ENCODE measurements around the gene RNGTT. TPM values are rescaled to one million over a fixed set of nuclear protein-coding genes. Genes with fewer than 3 reads are reported as not detected.

RNGTT gene
- total and polyA plus RNA-seq, 2 donors, result 11.2 to 23.2 TPM

DNA sequence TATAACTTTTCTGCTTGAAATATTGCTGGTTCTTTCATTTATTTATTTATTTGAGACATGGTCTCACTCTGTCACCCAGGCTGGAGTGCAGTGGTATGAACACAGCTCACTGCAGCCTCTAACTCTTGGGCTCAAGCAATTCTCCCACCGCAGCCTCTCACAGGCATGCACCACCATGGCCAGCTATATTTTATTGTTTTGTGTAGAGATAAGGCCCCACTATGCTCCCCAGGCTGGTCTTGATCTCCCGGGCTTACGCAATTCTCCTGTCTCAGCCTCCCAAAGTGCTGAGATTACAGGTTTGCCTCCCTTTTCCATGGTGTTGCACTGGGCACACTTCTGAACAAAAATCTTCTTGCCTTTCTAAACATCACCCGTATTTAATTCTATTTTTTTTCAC lies 39.1 kb upstream of the RNGTT start:
- no peak overlapping the region for H3K27ac ChIP-seq (ENCODE audit: low read depth in 1 of 2, low read length in 1 of 2)
- no peak for DNase-seq (ENCODE audit: low read depth in 6 of 9, low spot score in 9 of 9)

GRCh38 chr6:88997327-88997726 lies 33.9 kb upstream of the RNGTT start:
- WGBS, result 74% methylated on average over 4 of the region's 4 CpGs
- Histone ChIP-seq H3K4me3 (ENCODE audit: low read length in 2 of 2) (no peak overlapping the region), H3K36me3 (ENCODE audit: control insufficient read depth in 2 of 2, insufficient read depth in 2 of 2, low read length in 1 of 2) (no peaks in the 10 kb centered on the region), H3K27me3 (ENCODE audit: control insufficient read depth in 2 of 2, insufficient read depth in 1 of 2, low read length in 1 of 2) (no peaks in the 10 kb centered on the region), H3K27ac (ENCODE audit: low read depth in 1 of 2, low read length in 1 of 2) (no peak overlapping the region), H3K4me1 (ENCODE audit: control insufficient read depth in 2 of 2, insufficient read depth in 2 of 2, low read length in 2 of 2) (peaks cover 0 to 9% of the 10 kb centered on the region in 2 donors), H3K9me3 (ENCODE audit: control insufficient read depth in 2 of 2, insufficient read depth in 1 of 2, low read length in 1 of 2) (no peaks in the 10 kb centered on the region)
- no peak for DNase-seq (ENCODE audit: low read depth in 6 of 9, low spot score in 9 of 9)

More for the DNA sequence above, 39.1 kb upstream of the RNGTT start:
- Histone ChIP-seq H3K36me3 (ENCODE audit: control insufficient read depth in 2 of 2, insufficient read depth in 2 of 2, low read length in 1 of 2) (no peaks in the 10 kb centered on the region), H3K9me3 (ENCODE audit: control insufficient read depth in 2 of 2, insufficient read depth in 1 of 2, low read length in 1 of 2) (no peaks in the 10 kb centered on the region), H3K4me3 (ENCODE audit: low read length in 2 of 2) (no peak overlapping the region), H3K27me3 (ENCODE audit: control insufficient read depth in 2 of 2, insufficient read depth in 1 of 2, low read length in 1 of 2) (no peaks in the 10 kb centered on the region), H3K4me1 (ENCODE audit: control insufficient read depth in 2 of 2, insufficient read depth in 2 of 2, low read length in 2 of 2) (peaks cover 0 to under 1% of the 10 kb centered on the region in 2 donors)
- over 99% methylated on average over 4 of the region's 4 CpGs for WGBS

GRCh38 chr6:88992741-88993552 lies 29.5 kb upstream of the RNGTT start:
- WGBS, result 96% methylated on average over 1 of the region's 1 CpG
- no peaks in the 10 kb centered on the region for H3K27me3 ChIP-seq (ENCODE audit: control insufficient read depth in 2 of 2, insufficient read depth in 1 of 2, low read length in 1 of 2)
- H3K4me3 ChIP-seq (ENCODE audit: low read length in 2 of 2), result no peak overlapping the region
- DNase-seq (ENCODE audit: low read depth in 6 of 9, low spot score in 9 of 9), result no peak
- H3K27ac ChIP-seq (ENCODE audit: low read depth in 1 of 2, low read length in 1 of 2), result no peak overlapping the region
- no peaks in the 10 kb centered on the region for H3K36me3 ChIP-seq (ENCODE audit: control insufficient read depth in 2 of 2, insufficient read depth in 2 of 2, low read length in 1 of 2)
- H3K9me3 ChIP-seq (ENCODE audit: control insufficient read depth in 2 of 2, insufficient read depth in 1 of 2, low read length in 1 of 2), result no peaks in the 10 kb centered on the region
- peaks cover 0 to 9% of the 10 kb centered on the region in 2 donors for H3K4me1 ChIP-seq (ENCODE audit: control insufficient read depth in 2 of 2, insufficient read depth in 2 of 2, low read length in 2 of 2)

GRCh38 chr6:88989215-88989614 lies 25.8 kb upstream of the RNGTT start:
- Histone ChIP-seq H3K4me1 (ENCODE audit: control insufficient read depth in 2 of 2, insufficient read depth in 2 of 2, low read length in 2 of 2) (no peaks in the 10 kb centered on the region), H3K36me3 (ENCODE audit: control insufficient read depth in 2 of 2, insufficient read depth in 2 of 2, low read length in 1 of 2) (no peaks in the 10 kb centered on the region), H3K27ac (ENCODE audit: low read depth in 1 of 2, low read length in 1 of 2) (no peak overlapping the region), H3K4me3 (ENCODE audit: low read length in 2 of 2) (no peak overlapping the region), H3K9me3 (ENCODE audit: control insufficient read depth in 2 of 2, insufficient read depth in 1 of 2, low read length in 1 of 2) (no peaks in the 10 kb centered on the region), H3K27me3 (ENCODE audit: control insufficient read depth in 2 of 2, insufficient read depth in 1 of 2, low read length in 1 of 2) (no peaks in the 10 kb centered on the region)
- WGBS, result 98% methylated on average over 1 of the region's 1 CpG
- no peak for DNase-seq (ENCODE audit: low read depth in 6 of 9, low spot score in 9 of 9)

DNA sequence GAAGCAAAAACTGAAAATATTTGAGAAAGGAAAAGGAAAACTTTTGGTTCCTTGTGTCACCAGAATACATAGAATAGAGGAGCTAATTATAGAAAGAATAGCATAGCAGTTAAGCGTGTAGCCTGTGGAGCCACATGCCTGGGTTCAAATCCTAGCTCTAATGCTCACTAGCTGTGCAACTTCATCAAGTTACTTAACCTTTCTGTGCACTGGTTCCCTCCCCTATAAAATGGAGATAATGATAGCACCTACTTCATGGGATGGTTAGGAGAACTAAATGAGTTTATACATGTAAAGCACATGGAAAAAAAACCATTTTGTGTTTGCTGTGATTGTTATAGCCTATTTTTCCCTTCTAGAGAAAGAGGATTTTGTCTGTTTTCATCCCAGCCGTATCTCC lies 24.5 kb upstream of the RNGTT start:
- DNase-seq (ENCODE audit: low read depth in 6 of 9, low spot score in 9 of 9), result no peak
- Histone ChIP-seq H3K36me3 (ENCODE audit: control insufficient read depth in 2 of 2, insufficient read depth in 2 of 2, low read length in 1 of 2) (no peaks in the 10 kb centered on the region), H3K4me1 (ENCODE audit: control insufficient read depth in 2 of 2, insufficient read depth in 2 of 2, low read length in 2 of 2) (no peaks in the 10 kb centered on the region), H3K27me3 (ENCODE audit: control insufficient read depth in 2 of 2, insufficient read depth in 1 of 2, low read length in 1 of 2) (no peaks in the 10 kb centered on the region), H3K4me3 (ENCODE audit: low read length in 2 of 2) (no peak overlapping the region), H3K27ac (ENCODE audit: low read depth in 1 of 2, low read length in 1 of 2) (no peak overlapping the region), H3K9me3 (ENCODE audit: control insufficient read depth in 2 of 2, insufficient read depth in 1 of 2, low read length in 1 of 2) (no peaks in the 10 kb centered on the region)
- 74% methylated on average over 2 of the region's 2 CpGs for WGBS

- Histone ChIP-seq H3K36me3 (ENCODE audit: control insufficient read depth in 2 of 2, insufficient read depth in 2 of 2, low read length in 1 of 2) (no peaks in the 10 kb centered on the region), H3K27me3 (ENCODE audit: control insufficient read depth in 2 of 2, insufficient read depth in 1 of 2, low read length in 1 of 2) (no peaks in the 10 kb centered on the region), H3K4me3 (ENCODE audit: low read length in 2 of 2) (no peak overlapping the region), H3K27ac (ENCODE audit: low read depth in 1 of 2, low read length in 1 of 2) (no peak overlapping the region), H3K4me1 (ENCODE audit: control insufficient read depth in 2 of 2, insufficient read depth in 2 of 2, low read length in 2 of 2) (no peaks in the 10 kb centered on the region), H3K9me3 (ENCODE audit: control insufficient read depth in 2 of 2, insufficient read depth in 1 of 2, low read length in 1 of 2) (no peaks in the 10 kb centered on the region)
- DNase-seq (ENCODE audit: low read depth in 6 of 9, low spot score in 9 of 9), result no peak
Measured at GRCh38 chr6:88985901-88986300, 22.5 kb upstream of the RNGTT start.

GRCh38 chr6:88984606-88985005 lies 21.2 kb upstream of the RNGTT start:
- WGBS, result 90% methylated on average over 5 of the region's 5 CpGs
- H3K27me3 ChIP-seq (ENCODE audit: control insufficient read depth in 2 of 2, insufficient read depth in 1 of 2, low read length in 1 of 2), result no peaks in the 10 kb centered on the region
- H3K36me3 ChIP-seq (ENCODE audit: control insufficient read depth in 2 of 2, insufficient read depth in 2 of 2, low read length in 1 of 2), result no peaks in the 10 kb centered on the region
- no peak overlapping the region for H3K27ac ChIP-seq (ENCODE audit: low read depth in 1 of 2, low read length in 1 of 2)
- no peak overlapping the region for H3K4me3 ChIP-seq (ENCODE audit: low read length in 2 of 2)
- no peak for DNase-seq (ENCODE audit: low read depth in 6 of 9, low spot score in 9 of 9)
- H3K9me3 ChIP-seq (ENCODE audit: control insufficient read depth in 2 of 2, insufficient read depth in 1 of 2, low read length in 1 of 2), result no peaks in the 10 kb centered on the region
- no peaks in the 10 kb centered on the region for H3K4me1 ChIP-seq (ENCODE audit: control insufficient read depth in 2 of 2, insufficient read depth in 2 of 2, low read length in 2 of 2)

DNA sequence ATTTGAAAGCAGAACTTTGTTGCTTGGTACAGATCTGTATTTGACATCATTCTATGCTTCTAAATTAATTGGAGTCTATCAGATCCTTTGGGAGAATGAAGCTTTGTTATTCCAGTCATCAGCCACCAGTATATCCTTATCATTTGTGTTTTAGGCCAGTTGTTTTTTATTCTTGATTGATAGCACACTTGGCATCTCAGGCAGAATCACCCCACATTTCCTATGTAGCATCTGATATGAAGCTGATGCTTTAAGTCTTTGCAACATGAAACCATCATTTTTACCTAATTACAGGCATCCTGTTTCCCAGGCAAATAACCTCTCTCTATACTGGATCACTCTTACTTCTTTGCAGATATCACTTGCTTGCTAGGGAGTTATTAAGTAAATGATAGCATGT lies 20.7 kb upstream of the RNGTT start:
- H3K4me3 ChIP-seq (ENCODE audit: low read length in 2 of 2), result no peak overlapping the region
- no peak for DNase-seq (ENCODE audit: low read depth in 6 of 9, low spot score in 9 of 9)
- no peaks in the 10 kb centered on the region for H3K36me3 ChIP-seq (ENCODE audit: control insufficient read depth in 2 of 2, insufficient read depth in 2 of 2, low read length in 1 of 2)
- no peaks in the 10 kb centered on the region for H3K9me3 ChIP-seq (ENCODE audit: control insufficient read depth in 2 of 2, insufficient read depth in 1 of 2, low read length in 1 of 2)
- H3K4me1 ChIP-seq (ENCODE audit: control insufficient read depth in 2 of 2, insufficient read depth in 2 of 2, low read length in 2 of 2), result no peaks in the 10 kb centered on the region
- no peak overlapping the region for H3K27ac ChIP-seq (ENCODE audit: low read depth in 1 of 2, low read length in 1 of 2)
- H3K27me3 ChIP-seq (ENCODE audit: control insufficient read depth in 2 of 2, insufficient read depth in 1 of 2, low read length in 1 of 2), result no peaks in the 10 kb centered on the region

DNA sequence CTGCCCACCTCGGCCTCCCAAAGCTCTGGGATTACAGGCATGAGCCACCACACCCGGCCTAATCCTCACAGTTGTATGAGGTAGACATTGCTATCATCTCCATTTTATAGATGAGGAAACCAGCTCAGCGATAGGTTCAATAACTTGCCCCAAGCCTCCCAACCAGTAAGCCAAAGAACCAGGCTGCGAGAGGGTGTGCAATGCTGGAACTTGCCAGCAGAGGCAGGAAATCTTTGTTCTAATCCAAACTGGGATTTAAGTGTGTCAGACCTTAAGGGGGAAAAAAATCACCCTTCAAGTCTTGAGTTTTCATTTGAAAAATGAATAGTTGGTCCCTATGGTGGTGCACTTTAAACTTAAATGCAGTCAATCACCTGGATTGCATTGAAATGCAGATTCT lies 20.1 kb upstream of the RNGTT start:
- Histone ChIP-seq H3K4me1 (ENCODE audit: control insufficient read depth in 2 of 2, insufficient read depth in 2 of 2, low read length in 2 of 2) (no peaks in the 10 kb centered on the region), H3K27ac (ENCODE audit: low read depth in 1 of 2, low read length in 1 of 2) (no peak overlapping the region), H3K9me3 (ENCODE audit: control insufficient read depth in 2 of 2, insufficient read depth in 1 of 2, low read length in 1 of 2) (no peaks in the 10 kb centered on the region), H3K4me3 (ENCODE audit: low read length in 2 of 2) (no peak overlapping the region), H3K27me3 (ENCODE audit: control insufficient read depth in 2 of 2, insufficient read depth in 1 of 2, low read length in 1 of 2) (no peaks in the 10 kb centered on the region), H3K36me3 (ENCODE audit: control insufficient read depth in 2 of 2, insufficient read depth in 2 of 2, low read length in 1 of 2) (no peaks in the 10 kb centered on the region)
- 93% methylated on average over 4 of the region's 4 CpGs for WGBS
- peak in 3 of 9 donors; percentile 17 to 51 (median 23) for DNase-seq (ENCODE audit: low read depth in 6 of 9, low spot score in 9 of 9)

Data from thymus (tissue), 11 donors.